Heart right ventricle (tissue), 16 donors: ENCODE data around the gene EFHD2. TPM values are rescaled to one million over a fixed set of nuclear protein-coding genes. Genes with fewer than 3 reads are reported as not detected.
"Not testable (repeated sequence)": the region's sequence is repeated elsewhere in the genome, so short reads cannot be mapped to it uniquely, and the experiment has no call there.

Experiments
- ATAC-seq, 8 donors: fragments of 200-7000 bp; cut with Tn5 transposase; one replicate each; pipeline ENCODE4 v1.9.1; 2020; ENCODE audit warnings: mild to moderate bottlenecking in 8 of 8, moderate library complexity in 8 of 8, moderate number of reproducible peaks in 1 of 8
- DNase-seq, 2 donors: peaks; one replicate each; pipeline ENCODE4 v3.0.0-alpha.2; 2020
- H3K27ac ChIP-seq, 10 donors: fragments of 200-600 bp; sonication (generic) in 2 of 10; one replicate each; pipeline versions ENCODE4 v1.5.0 to v1.8.0; 2020 to 2022; ENCODE audit warnings: mild to moderate bottlenecking in 3 of 10
- H3K27me3 ChIP-seq, 7 donors: fragments of 200-600 bp; one replicate each; pipeline ENCODE4 v1.8.0; 2021 to 2022; ENCODE audit warnings: mild to moderate bottlenecking in 2 of 7
- H3K36me3 ChIP-seq, 9 donors: fragments of 200-600 bp; sonication (generic) in 1 of 9; one replicate each; pipeline versions ENCODE4 v1.5.0 to v1.8.0; 2020 to 2022; ENCODE audit warnings: mild to moderate bottlenecking in 2 of 9
- H3K4me1 ChIP-seq, 9 donors: fragments of 200-600 bp; sonication (generic) in 1 of 9; one replicate each; pipeline versions ENCODE4 v1.5.0 to v1.8.0; 2020 to 2022; ENCODE audit warnings: mild to moderate bottlenecking in 4 of 9
- H3K4me3 ChIP-seq, 10 donors: fragments of 200-600 bp; sonication (generic) in 2 of 10; one replicate each; pipeline versions ENCODE4 v1.5.0 to v1.8.0; 2020 to 2022; ENCODE audit warnings: mild to moderate bottlenecking in 7 of 10, moderate library complexity in 2 of 10
- H3K9me3 ChIP-seq, 11 donors: fragments of 200-600 bp in 10 of 11; sonication (generic) in 2 of 11; one replicate each; pipeline versions ENCODE4 v1.5.0 to v1.8.0; 2013 to 2022; ENCODE audit warnings: mild to moderate bottlenecking in 2 of 11, control low read depth in 1 of 11, moderate library complexity in 1 of 11
- WGBS, 2 donors: extraction: QIAGEN DNeasy Blood & Tissue Kit; methylation state at CpG; one replicate each; pipeline ENCODE4 v1.1.7; 2013; ENCODE audit warnings: inconsistent platforms in 1 of 2; 5-methylcytosine and 5-hydroxymethylcytosine counted together
- intact Hi-C, 10 donors: fragments of 100-400 bp; cut with DNase I; formaldehyde crosslinking; loops; one replicate each; pipeline versions ENCODE4 v1.11.1 to v1.14.2; 2022
- polyA plus RNA-seq, 2 donors: library from polyadenylated mRNA; stranded (reverse); fragments of 200-250 nt; gene quantifications; one replicate each; pipeline ENCODE4 v1.2.3, GENCODE V29; 2013
- total RNA-seq, 10 donors: library from RNA; stranded (reverse); fragmentation: NEBNext Ultra II Directional in 3 of 10; extraction: Animal tissue kit (Norgen Biotek cat#: 25700) in 3 of 10; gene quantifications; one replicate each; pipeline versions ENCODE4 v1.2.1 to v1.2.4, GENCODE V29; 2021 to 2023
- TF ChIP-seq, protein P1 (sequence below), 9 donors: fragments of 200-600 bp; sonication (generic) in 2 of 9; IDR thresholded peaks; one replicate each; pipeline versions ENCODE4 v1.5.0 to v1.8.0; 2021 to 2022; ENCODE audit warnings: antibody characterized with exemption in 9 of 9, mild to moderate bottlenecking in 5 of 9, moderate library complexity in 1 of 9
- donor health status: Arrhythmogenic right ventricular cardiomyopathy.
- donor health status: ischemic (EF 13 %, LVEDD 7.1; RV severe dilation, severe dysfunction).
- donor health status: healthy with polysubstance abuse.
- donor health status: DM: no; HTN: yes; CAD: no.
- donor health status: DM: no; HTN: no; CAD: no.
- donor health status: ischemic (EF 25% LVEDD 6.9; RV normal size, moderate dysfunction).
- donor health status: ischemic (EF 25% LVEDD 5.7; RV mildly dilated, moderate dysfunction).
- donor health status: healthy.
- donor health status: DM: yes; HTN: yes; CAD: no.
- donor health status: Ischemic cardiomyopathy.
- donor health status: ischemic (EF 35%, LVEDD 5.7; RV mildly dilated, moderate dysfunction).
- donor health status: nonischemic (EF 11% LVEDD 7.7; RV severe dilation, severe dysfunction).
- donor health status: DM: yes; HTN: yes; CAD: no.
- donor health status: PGD.
- donor health status: ischemic (EF 29% LVEDD 5.4; RV normal size, mild dysfunction).
- donor health status: nonischemic (EF 23%, LVEDD 6.1; RV moderate dilation, normal function).

The EFHD2 gene
- total and polyA plus RNA-seq, 12 donors, result 9.4 to 32.1 (median 14.7) TPM

DNA sequence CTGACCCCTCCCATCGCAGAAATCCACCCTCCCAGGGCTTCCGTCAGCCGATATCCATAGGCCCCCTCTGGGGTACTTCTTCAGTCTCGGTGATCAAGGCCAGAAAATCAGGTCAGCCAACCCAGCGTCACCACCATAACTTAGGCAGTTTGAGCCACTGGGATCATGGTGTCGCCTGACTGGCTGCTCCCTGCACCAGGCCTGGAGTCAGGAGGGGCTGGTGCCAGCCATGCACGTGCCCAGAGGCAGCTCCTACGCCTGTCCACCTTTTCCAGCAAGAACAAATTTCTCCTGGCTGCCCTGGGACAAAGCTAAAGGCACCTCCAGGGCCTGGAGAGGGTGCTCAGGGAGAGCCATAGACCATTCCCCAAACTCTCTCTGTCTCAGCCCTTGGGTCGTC, 23.8 kb downstream of the EFHD2 start:
- ATAC-seq (no peak), DNase-seq (no peak)
- TF ChIP-seq, protein P1, sequence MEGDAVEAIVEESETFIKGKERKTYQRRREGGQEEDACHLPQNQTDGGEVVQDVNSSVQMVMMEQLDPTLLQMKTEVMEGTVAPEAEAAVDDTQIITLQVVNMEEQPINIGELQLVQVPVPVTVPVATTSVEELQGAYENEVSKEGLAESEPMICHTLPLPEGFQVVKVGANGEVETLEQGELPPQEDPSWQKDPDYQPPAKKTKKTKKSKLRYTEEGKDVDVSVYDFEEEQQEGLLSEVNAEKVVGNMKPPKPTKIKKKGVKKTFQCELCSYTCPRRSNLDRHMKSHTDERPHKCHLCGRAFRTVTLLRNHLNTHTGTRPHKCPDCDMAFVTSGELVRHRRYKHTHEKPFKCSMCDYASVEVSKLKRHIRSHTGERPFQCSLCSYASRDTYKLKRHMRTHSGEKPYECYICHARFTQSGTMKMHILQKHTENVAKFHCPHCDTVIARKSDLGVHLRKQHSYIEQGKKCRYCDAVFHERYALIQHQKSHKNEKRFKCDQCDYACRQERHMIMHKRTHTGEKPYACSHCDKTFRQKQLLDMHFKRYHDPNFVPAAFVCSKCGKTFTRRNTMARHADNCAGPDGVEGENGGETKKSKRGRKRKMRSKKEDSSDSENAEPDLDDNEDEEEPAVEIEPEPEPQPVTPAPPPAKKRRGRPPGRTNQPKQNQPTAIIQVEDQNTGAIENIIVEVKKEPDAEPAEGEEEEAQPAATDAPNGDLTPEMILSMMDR (IDR thresholded peaks at IDR 0.05), result no peak
- Histone ChIP-seq H3K27me3 (no peaks in the 10 kb centered on the region), H3K4me3 (no peak overlapping the region), H3K4me1 (peaks cover 0 to 12% (median 0%) of the 10 kb centered on the region in 9 donors), H3K9me3 (no peaks in the 10 kb centered on the region), H3K36me3 (peaks cover 0 to 24% (median 0%) of the 10 kb centered on the region in 9 donors), H3K27ac (no peak overlapping the region)
- 90 to 92% methylated on average over 9 of the region's 9 CpGs for WGBS, 2 donors
- intact Hi-C loops, result loop anchor here in 5 of 10 donors (10.0 kb wide), 2 partner anchors 59 to 309 kb away; no protein-coding TSS in a partner anchor

- not testable (repeated sequence) for DNase-seq, H3K9me3 ChIP-seq, H3K27ac ChIP-seq, H3K27me3 ChIP-seq, H3K4me3 ChIP-seq, ATAC-seq
- Histone ChIP-seq H3K36me3 (peaks cover 0 to 12% (median 0%) of the 10 kb centered on the region in 9 donors), H3K4me1 (peaks cover 0 to 12% (median 0%) of the 10 kb centered on the region in 9 donors)
- intact Hi-C loops, result loop anchor here in 5 of 10 donors (10.0 kb wide), 2 partner anchors 60 to 310 kb away; no protein-coding TSS in a partner anchor
- WGBS, 2 donors, result 73 to 75% methylated on average over 8 of the region's 8 CpGs
These were observed 25.1 kb downstream of the EFHD2 start for GRCh38 chr1:15434739-15435138.

DNA sequence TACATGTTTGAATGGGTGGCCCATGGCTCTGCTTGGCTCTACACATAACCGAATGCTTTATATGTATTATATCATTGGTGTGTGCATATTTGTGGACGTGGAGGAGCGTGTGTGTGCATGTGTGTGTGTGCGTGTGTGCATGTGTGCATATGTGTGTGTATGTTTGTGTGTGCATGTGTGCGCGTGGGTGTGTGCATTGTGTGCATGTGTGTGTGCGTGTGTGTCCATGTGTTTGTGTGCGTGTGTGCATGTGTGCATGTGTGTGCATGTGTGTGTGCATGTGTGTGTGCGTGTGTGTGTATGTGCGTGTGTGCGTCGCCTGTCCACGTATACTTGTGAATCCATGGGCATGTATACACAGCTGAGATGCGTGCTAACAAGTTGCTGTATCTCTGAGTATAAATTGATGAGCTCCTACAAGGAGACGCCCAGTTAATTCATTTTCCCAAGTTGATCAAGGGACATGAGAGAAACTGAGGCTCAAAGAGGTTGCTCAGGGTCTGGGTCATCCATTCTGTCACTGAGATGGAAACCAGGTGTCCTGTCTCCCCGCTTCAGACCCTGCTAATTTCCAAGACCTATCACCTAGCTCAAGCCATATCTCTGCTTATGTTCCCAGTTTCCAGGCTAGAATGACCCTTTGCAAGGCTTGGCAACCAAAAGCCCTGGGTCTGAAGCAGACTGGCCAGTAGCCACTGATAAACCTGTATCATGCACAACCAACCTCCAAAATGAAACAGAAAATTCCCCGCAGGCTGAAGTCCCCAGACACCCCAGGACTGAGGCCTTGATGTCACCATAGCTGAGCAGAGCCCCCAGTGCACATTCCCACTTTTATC, 25.8 kb downstream of the EFHD2 start:
- Histone ChIP-seq H3K9me3 (no peaks in the 10 kb centered on the region), H3K27ac (no peak overlapping the region), H3K27me3 (no peaks in the 10 kb centered on the region), H3K36me3 (peaks cover 0 to 6% (median 0%) of the 10 kb centered on the region in 9 donors), H3K4me3 (no peak overlapping the region), H3K4me1 (peaks cover 0 to 12% (median 0%) of the 10 kb centered on the region in 9 donors)
- intact Hi-C loops, result loop anchor here in 5 of 10 donors (10.0 kb wide), 2 partner anchors 61 to 311 kb away; no protein-coding TSS in a partner anchor
- ATAC-seq (no peak), DNase-seq (no peak)
- 95% methylated on average over 17 of the region's 17 CpGs for WGBS, 2 donors
- TF ChIP-seq, protein P1 (IDR thresholded peaks at IDR 0.05), result no peak

GRCh38 chr1:15436881-15437442, 27.3 kb downstream of the EFHD2 start:
- H3K27me3 ChIP-seq, result no peaks in the 10 kb centered on the region
- DNase-seq, result no peak
- H3K4me1 ChIP-seq, result peaks cover 0 to 12% (median 0%) of the 10 kb centered on the region in 9 donors
- ATAC-seq, result no peak
- intact Hi-C loops, result loop anchor here in 5 of 10 donors (10.0 kb wide), 2 partner anchors 62 to 312 kb away; no protein-coding TSS in a partner anchor
- H3K27ac ChIP-seq, result no peak overlapping the region
- 92 to 99% methylated on average over 6 of the region's 6 CpGs for WGBS, 2 donors
- no peak overlapping the region for H3K4me3 ChIP-seq
- H3K9me3 ChIP-seq, result no peaks in the 10 kb centered on the region
- TF ChIP-seq, protein P1 (IDR thresholded peaks at IDR 0.05), result no peak
- H3K36me3 ChIP-seq, result no peaks in the 10 kb centered on the region
